ENCODE data around the gene ZNF790. TPM values are rescaled to one million over a fixed set of nuclear protein-coding genes. Genes with fewer than 3 reads are reported as not detected.

Gene ZNF790
- total RNA-seq, 2 experiments from 2014 or later, result 8.0 to 9.5 TPM

Other genes with a start within 250 kb of the ZNF790 start
- 10 to 100 TPM; 12.0 to 13.3 TPM for gene ZNF382, start 233.1 kb downstream of the ZNF790 start, total RNA-seq
- 1 to 10 TPM; 6.2 to 7.3 TPM for gene ZNF461, start 171.6 kb downstream of the ZNF790 start, total RNA-seq
- gene ZNF567, start 150.8 kb downstream of the ZNF790 start, total RNA-seq, result 10 to 100 TPM; 10.1 to 12.5 TPM
- gene ZNF850, start 65.6 kb downstream of the ZNF790 start, total RNA-seq, result 10 to 100 TPM in 1 of 2 experiments, 1 to 10 TPM in 1; 9.8 to 12.5 TPM
- 1 to 10 TPM; 4.6 to 4.9 TPM for gene ZNF345, start 12.5 kb upstream of the ZNF790 start, total RNA-seq
- 1 to 10 TPM; 5.7 to 6.0 TPM for gene ZNF829, start 77.9 kb upstream of the ZNF790 start, total RNA-seq
- 1 to 10 TPM; 7.0 to 8.0 TPM for gene ZNF568, start 77.9 kb upstream of the ZNF790 start, total RNA-seq
- gene ZNF420, start 240.0 kb upstream of the ZNF790 start, total RNA-seq, result 10 to 100 TPM; 10.3 to 11.6 TPM

Data from activated CD8-positive, alpha-beta T cell treated with anti-CD3 and anti-CD28 coated beads, Interleukin-2, amount 10 ng/mL, durations not matched to agents 7 days and 5 days (primary cell).